ENCODE measurements around the gene CBX3.
"Not testable (repeated sequence)": the region's sequence is repeated elsewhere in the genome, so short reads cannot be mapped to it uniquely, and the experiment has no call there.

The CBX3 gene

GRCh38 chr7:26233902-26234511 lies 32.5 kb downstream of the CBX3 start:
- no peak for TF ChIP-seq CTCF (IDR thresholded peaks at IDR 0.05; ENCODE audit: low read depth, low read length)
- H3K4me3 ChIP-seq (ENCODE audit: low read depth, low read length): no peak overlapping the region

- TF ChIP-seq CTCF (IDR thresholded peaks at IDR 0.05; ENCODE audit: low read depth, low read length): no peak
- H3K4me3 ChIP-seq (ENCODE audit: low read depth, low read length): no peak overlapping the region
Measured at GRCh38 chr7:26237035-26237807, 35.7 kb downstream of the CBX3 start.

- H3K4me3 ChIP-seq (ENCODE audit: low read depth, low read length): no peak overlapping the region
- no peak for TF ChIP-seq CTCF (IDR thresholded peaks at IDR 0.05; ENCODE audit: low read depth, low read length)
Measured at GRCh38 chr7:26238032-26238431, 36.5 kb downstream of the CBX3 start.

GRCh38 chr7:26245150-26245549 lies 43.6 kb downstream of the CBX3 start:
- H3K4me3 ChIP-seq (ENCODE audit: low read depth, low read length): no peak overlapping the region
- no peak for TF ChIP-seq CTCF (IDR thresholded peaks at IDR 0.05; ENCODE audit: low read depth, low read length)

- no peak for TF ChIP-seq CTCF (IDR thresholded peaks at IDR 0.05; ENCODE audit: low read depth, low read length)
- no peak overlapping the region for H3K4me3 ChIP-seq (ENCODE audit: low read depth, low read length)
Measured at GRCh38 chr7:26250239-26250638, 48.7 kb downstream of the CBX3 start.

- H3K4me3 ChIP-seq (ENCODE audit: low read depth, low read length): not testable (repeated sequence)
Measured at GRCh38 chr7:26261866-26262265, 60.3 kb downstream of the CBX3 start.
